ENCODE data around the gene PEDS1.
"Not testable (repeated sequence)": the region's sequence is repeated elsewhere in the genome, so short reads cannot be mapped to it uniquely, and the experiment has no call there.

The PEDS1 gene

DNA sequence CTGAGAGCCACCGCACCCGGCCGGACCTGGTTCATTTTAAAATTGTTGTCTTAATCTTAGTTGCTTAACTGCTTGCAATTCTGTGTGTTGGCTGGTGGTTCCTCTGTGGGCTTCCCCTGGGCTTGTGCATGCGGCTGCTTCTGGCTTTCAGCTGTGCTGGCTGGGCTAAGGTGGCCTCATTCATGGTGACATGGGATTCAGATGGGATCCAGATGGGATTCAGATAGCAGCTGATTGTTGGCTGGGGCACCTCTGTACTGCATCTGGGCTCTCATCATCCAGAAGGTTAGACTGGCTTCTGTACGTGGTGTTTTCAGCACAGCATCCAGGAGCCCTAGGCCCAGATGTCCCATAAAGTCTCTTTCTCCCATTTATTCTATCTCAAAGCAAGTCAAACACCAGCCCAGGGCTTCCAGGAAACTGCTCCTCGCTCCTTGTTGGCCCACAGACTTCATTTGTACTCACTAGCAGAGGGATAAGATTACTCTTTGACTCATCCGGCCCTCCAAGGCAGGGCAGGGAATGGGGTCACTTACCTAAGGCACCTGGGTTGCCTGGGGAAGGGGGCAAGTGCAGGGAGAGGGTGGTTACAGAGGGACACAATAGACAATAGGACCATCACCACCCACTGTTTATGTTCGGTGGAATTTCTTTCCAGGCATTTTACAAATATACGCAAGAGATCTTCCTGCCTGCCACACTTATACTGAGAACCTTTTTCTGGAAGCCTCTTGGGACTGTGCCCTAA is 10.2 kb upstream of the PEDS1 start:
- DNase-seq (ENCODE audit: low spot score) = no peak

DNA sequence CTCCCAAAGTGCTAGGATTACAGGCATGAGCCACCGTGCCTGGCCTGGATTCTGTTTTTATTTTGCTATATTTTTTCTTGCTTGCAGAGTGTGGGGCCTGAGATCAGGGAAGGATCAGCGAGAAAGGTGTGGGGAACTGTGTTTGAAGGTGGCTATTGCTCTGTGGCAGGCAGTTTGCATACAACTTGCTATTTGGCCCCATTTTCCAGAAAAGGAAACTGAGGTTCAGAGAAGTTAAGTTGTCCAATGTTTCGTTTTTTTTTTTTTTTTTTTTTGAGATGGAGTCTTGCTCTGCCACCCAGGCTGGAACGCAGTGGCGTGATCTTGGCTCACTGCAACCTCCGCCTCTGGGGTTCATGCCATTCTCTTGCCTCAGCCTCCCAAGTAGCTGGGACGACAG is 8.0 kb upstream of the PEDS1 start:
- not testable (repeated sequence) for DNase-seq (ENCODE audit: low spot score)

- no peak for DNase-seq (ENCODE audit: low spot score)
Observed at GRCh38 chr20:50153153-50153499, 397 bp downstream of the PEDS1 start.

- DNase-seq (ENCODE audit: low spot score) = no peak
Observed at GRCh38 chr20:50152394-50153152, 950 bp downstream of the PEDS1 start.

DNA sequence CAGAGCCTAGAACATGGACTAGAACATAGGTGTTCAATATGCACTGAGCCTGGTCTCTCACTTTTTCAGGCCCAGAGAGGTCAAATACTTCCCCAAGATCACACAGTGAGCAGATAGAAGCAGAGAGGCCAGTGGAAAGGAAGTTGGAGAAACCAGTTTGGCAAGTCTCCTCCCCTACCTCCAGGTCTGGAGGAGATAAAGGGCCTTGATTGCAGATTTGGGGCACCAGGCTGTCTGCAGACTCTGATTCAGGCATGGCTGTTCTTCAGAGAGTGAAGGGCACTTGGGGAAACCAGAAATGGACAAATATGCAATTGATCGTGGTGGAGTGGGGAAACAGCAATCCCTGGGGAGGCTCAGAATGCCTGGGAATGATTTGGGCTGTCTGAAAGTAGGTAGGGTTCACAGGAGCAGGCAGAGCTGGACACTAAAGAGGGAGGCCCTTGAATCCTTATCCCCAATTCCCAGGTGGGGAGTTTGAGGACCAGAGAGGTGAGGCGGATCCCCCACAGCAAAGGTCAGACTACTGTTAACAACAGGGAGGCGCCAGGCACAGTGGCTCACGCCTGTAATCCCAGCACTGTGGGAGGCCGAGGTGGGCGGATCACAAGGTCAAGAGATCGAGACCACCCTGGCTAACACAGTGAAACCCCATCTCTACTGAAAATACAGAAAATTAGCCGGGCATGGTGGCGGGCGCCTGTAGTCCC is 2.3 kb downstream of the PEDS1 start:
- no peak for DNase-seq (ENCODE audit: low spot score)

DNA sequence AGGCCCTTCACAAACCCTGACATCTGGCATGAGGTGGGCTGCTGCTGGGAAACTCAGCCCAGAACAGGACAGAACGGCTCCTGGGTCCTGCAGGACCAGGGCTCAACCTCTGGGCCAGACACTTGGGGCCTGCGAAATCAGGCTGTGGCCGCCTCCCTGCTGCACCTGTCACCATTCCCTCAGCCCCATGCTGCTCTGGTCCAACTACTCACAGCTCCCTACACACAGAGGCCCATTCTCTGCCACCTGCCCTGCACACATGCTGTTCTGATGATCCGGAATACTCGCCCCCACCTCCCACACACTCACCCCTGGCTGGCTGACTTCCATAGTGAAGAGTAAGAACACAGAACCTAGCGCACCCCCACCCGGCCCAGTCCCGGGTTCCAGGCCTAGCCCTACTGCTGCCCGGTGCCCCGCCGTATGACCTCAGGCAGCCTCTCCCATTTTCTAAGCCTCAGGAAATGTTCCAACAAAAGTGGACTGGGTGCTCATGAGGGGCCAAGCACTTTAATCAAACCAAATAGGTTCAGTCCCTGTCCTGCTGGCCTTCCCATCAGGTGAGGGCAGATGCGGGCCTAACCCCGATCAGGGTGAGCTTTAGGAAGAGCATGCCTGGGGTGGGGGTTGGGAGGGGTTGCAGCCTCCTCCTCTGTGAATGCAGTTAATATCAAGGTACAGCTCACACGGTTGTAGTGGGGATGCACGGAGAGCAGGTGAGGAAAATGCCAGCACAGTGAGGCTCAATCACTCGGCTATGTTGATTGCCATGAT is 3.9 kb downstream of the PEDS1 start:
- no peak for DNase-seq (ENCODE audit: low spot score)

DNA sequence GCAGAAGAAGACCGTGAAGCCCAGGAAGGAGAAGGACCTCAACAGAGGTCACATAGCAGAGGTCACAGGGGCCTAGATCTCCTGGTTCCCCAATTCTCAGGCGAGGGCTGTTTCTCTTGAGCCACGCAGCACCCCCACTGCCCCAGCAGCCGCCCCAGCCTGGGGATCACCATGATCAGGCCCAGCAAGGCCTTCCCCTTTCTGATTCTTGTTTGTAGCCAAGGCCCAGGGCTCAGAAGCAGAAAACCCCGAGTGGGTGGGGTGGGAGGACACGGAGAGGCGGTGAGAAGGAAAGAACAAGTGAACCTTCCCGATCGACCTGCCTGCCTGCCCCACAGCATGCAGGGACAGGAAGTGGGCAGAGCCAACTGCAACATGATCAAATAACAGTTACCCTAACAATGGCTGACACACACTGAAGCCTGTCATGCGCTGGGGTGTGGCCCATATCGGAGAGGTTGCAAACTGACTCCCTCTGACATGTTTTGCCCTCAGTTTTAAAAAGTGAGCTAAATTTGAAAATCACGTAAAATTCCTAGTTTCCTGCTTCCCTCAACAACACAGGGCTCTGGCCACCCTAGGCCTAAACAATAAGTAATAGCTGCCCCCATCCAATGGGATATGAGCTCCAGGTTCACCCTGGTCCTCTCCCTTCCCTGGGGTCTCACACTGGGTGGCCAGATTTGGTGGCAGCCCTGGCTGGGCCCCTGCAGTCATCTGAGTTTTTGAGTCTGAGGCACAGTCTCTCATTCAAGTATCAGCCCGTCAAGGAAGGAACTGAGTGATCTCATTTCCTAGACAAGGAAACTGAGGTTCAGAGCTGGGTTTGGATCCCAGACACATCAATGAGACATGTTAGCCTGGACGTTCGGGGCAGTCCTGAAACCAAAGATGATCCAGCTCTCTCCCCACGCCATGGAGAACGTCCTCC is 6.5 kb downstream of the PEDS1 start:
- DNase-seq (ENCODE audit: low spot score) = no peak

DNA sequence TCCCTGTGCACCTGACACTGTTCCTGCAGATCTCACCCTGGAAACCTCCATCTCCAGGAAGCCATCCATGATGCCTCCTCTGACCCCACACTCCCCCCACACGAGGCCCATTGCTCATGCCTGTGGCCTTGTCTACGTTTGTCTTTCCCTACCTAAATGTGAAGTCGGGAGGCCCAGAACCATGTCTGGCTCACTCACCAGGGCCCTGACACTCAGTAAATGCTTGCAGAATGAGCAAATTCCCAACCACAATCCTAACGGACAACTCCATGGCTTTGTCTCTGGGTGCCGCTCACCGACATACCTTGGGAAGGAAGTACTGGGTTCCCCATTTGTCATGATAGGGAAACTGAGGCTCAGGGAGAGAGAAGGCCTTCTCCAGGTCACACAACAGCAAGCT is 7.3 kb downstream of the PEDS1 start:
- DNase-seq (ENCODE audit: low spot score) = no peak

DNA sequence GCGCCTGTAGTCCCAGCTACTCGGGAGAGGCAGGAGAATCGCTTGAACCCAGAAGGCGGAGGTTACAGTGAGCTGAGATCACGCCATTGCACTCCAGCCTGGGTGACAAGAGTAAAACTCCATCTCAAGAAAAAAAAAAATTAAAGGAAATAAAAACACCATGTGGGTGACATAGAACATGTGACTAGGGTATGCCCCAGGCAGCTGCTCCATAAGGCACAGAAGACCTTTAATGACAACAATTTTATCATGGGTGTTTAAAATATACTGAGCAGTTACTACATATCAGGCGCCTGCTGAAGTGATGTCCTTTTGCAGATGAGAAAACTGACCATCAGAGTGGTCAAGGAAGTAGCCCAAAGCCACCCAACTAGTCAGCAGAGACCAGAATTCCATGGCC is 8.0 kb downstream of the PEDS1 start:
- no peak for DNase-seq (ENCODE audit: low spot score)

- no peak for DNase-seq (ENCODE audit: low spot score)
Observed at GRCh38 chr20:50144362-50144761, 9.2 kb downstream of the PEDS1 start.

GRCh38 chr20:50142812-50143211 is 10.7 kb downstream of the PEDS1 start:
- no peak for DNase-seq (ENCODE audit: low spot score)

GRCh38 chr20:50141811-50142561 is 11.5 kb downstream of the PEDS1 start:
- no peak for DNase-seq (ENCODE audit: low spot score)

DNA sequence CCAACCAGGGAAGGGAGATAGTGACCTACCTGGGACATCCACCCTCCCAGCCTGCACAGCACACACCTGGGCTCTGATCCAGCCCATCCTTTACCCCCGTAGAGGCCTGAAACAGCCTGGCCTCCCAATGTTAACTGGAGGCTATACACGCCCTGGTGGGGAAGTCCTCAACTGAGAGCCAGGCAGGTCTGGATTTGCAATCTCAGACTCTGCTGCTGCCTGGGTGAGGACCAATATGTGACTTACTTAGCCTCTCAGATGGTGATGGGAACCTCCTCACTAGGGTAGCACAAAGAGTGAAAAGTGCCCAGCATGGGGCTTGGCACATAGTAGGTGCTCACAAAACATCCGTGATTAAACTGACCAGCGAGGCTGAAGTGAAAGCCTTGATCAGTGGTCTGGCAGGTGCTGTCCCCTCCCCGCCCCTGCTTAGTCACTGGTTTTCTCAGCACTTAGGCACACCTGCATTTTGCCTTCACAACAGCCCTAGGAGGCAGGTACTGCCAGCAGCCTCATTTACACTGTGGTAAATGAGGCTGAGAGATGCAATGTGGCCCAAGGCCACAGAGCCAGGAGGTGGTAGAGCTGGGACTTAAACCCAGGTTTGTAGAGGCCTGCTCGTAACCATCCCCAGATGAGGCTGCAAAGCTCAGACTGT is 12.4 kb downstream of the PEDS1 start:
- no peak for DNase-seq (ENCODE audit: low spot score)

- DNase-seq (ENCODE audit: low spot score) = no peak
Observed at GRCh38 chr20:50140339-50140859, 13.1 kb downstream of the PEDS1 start.

- DNase-seq (ENCODE audit: low spot score) = no peak
Observed at GRCh38 chr20:50138479-50139393, 14.8 kb downstream of the PEDS1 start.

DNA sequence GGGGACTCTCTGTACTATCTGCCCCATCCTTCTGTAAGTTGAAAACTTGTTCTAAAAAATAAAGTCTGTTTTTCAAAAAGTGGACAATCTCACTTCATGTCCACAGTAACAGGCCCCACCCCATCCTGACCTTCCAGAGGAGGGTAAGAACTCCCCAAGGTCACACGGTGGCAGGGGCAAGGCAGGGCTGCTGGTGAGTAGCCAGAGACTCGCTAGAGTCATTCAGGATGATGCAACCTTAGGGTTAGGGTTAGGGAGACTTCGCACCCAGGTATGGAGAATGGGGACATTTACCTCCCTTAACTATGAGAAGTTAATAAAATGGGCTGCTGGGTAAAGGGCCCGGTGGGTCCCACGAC is 15.4 kb downstream of the PEDS1 start:
- DNase-seq (ENCODE audit: low spot score) = no peak

GRCh38 chr20:50137702-50138101 is 15.8 kb downstream of the PEDS1 start:
- not testable (repeated sequence) for DNase-seq (ENCODE audit: low spot score)

DNA sequence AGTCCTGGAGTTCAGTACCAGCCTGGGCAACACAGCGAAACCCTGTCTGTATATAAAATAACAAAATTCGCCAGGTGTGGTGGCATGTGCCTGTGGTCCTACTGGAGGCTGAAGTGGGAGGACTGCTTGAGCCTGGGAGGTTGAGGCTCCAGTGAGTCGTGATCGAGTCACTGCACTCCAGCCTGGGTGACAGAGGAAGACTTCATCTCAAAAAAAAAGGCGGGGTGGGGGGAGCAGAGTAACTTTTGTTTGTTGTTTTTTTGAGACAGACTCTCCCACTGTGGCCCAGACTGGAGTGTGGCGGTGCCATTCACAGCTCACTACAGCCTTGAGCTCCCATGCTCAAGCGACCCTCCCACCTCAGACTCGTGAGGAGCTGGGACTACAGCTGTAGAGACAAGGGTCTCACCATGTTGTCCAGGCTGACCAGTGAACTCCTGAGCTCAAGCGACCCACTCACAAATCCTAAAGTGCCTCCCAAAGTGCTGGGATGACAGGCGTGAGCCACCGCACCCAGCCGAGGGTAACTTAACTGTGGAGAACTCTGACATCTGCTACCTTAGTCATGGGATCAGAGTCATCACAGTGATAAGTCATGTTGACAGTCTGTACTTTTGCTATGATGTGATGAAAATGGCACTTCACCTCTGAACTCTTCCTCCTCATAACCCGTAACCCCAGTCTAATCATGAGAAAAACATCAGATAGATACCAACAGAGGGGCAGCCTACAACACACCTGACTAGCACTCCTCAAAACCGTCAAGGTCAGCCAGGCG is 16.5 kb downstream of the PEDS1 start:
- no peak for DNase-seq (ENCODE audit: low spot score)

Data from left forelimb (tissue), 1 donor.